Uterus (tissue), 2 donors: ENCODE results near the gene PPP1R7.

Experiments
- CTCF ChIP-seq, 4 experiments: fragments of 200-600 bp in 2 of 4; fragments of 450-650 bp in 2 of 4; sonication (generic) in 2 of 4; IDR thresholded peaks; one replicate each; pipeline ENCODE4 v1.5.1; 2016 to 2019; ENCODE audit warnings: antibody characterized with exemption in 4 of 4, mild to moderate bottlenecking in 2 of 4, moderate library complexity in 1 of 4
- POLR2A ChIP-seq, 2 donors: fragments of 450-650 bp; IDR thresholded peaks; one replicate each; pipeline ENCODE4 v1.6.1; 2016; ENCODE audit warnings: antibody characterized with exemption in 2 of 2, mild to moderate bottlenecking in 1 of 2, moderate library complexity in 1 of 2

GRCh38 chr2:241120440-241120839 is 29.8 kb upstream of the PPP1R7 start:
- no peak for TF ChIP-seq CTCF (IDR thresholded peaks at IDR 0.05)
- TF ChIP-seq POLR2A (IDR thresholded peaks at IDR 0.05), result no peak
